ENCODE measurements around the gene GPR160. TPM values are rescaled to one million over a fixed set of nuclear protein-coding genes. Genes with fewer than 3 reads are reported as not detected.

Gene GPR160
- total and polyA plus RNA-seq, 10 donors = 17.1 to 52.2 (median 25.2) TPM

- DNase-seq = peak; percentile 63
- intact Hi-C loops (cut with DNase I; ENCODE audit: low total_unique reads) = no loop called here
- WGBS, 5 donors = 93 to 98% (median 94%) methylated on average over 18 of the region's 18 CpGs
These were observed 26.3 kb downstream of the GPR160 start for GRCh38 chr3:170064108-170064507.

GRCh38 chr3:170075441-170076091, 37.8 kb downstream of the GPR160 start:
- intact Hi-C loops (cut with DNase I; ENCODE audit: low total_unique reads) = no loop called here
- peaks cover 0 to 28% (median 0%) of the 10 kb centered on the region in 6 donors for H3K36me3 ChIP-seq
- peaks cover 0 to 16% (median 7%) of the 10 kb centered on the region in 8 donors for H3K9me3 ChIP-seq
- WGBS, 5 donors = 68 to 96% (median 82%) methylated on average over 4 of the region's 4 CpGs
- no peak overlapping the region for H3K4me3 ChIP-seq
- TF ChIP-seq POLR2AphosphoS5 (IDR thresholded peaks at IDR 0.05) = no peak
- TF ChIP-seq CTCF (IDR thresholded peaks at IDR 0.05 in 8 of 11, conservative IDR thresholded peaks at IDR 0.05 in 3 of 11) = no peak
- TF ChIP-seq POLR2A (IDR thresholded peaks at IDR 0.05) = no peak
- no peaks in the 10 kb centered on the region for H3K27me3 ChIP-seq (replicated peaks in 1 of 7)
- no peak overlapping the region for H3K27ac ChIP-seq
- no peak for DNase-seq
- H3K4me1 ChIP-seq = peaks cover 0 to 4% (median 2%) of the 10 kb centered on the region in 6 donors

More at GRCh38 chr3:170064108-170064507, 26.3 kb downstream of the GPR160 start:
- H3K27me3 ChIP-seq (replicated peaks in 1 of 7) = no peaks in the 10 kb centered on the region
- TF ChIP-seq CTCF (IDR thresholded peaks at IDR 0.05 in 8 of 11, conservative IDR thresholded peaks at IDR 0.05 in 3 of 11) (no peak), POLR2A (IDR thresholded peaks at IDR 0.05) (no peak), POLR2AphosphoS5 (IDR thresholded peaks at IDR 0.05) (no peak)
- H3K9me3 ChIP-seq = no peaks in the 10 kb centered on the region
- no peak overlapping the region for H3K27ac ChIP-seq
- H3K36me3 ChIP-seq = peaks cover 0 to 24% (median 5%) of the 10 kb centered on the region in 6 donors
- no peaks in the 10 kb centered on the region for H3K4me1 ChIP-seq
- H3K4me3 ChIP-seq = no peak overlapping the region

GRCh38 chr3:170076715-170077238, 39.0 kb downstream of the GPR160 start:
- WGBS, 5 donors = 76 to 78% (median 78%) methylated on average over 6 of the region's 6 CpGs
- Histone ChIP-seq H3K27ac (no peak overlapping the region), H3K36me3 (peaks cover 0 to 40% (median 0%) of the 10 kb centered on the region in 6 donors), H3K4me3 (no peak overlapping the region), H3K27me3 (replicated peaks in 1 of 7) (no peaks in the 10 kb centered on the region), H3K9me3 (peaks cover 0 to 8% (median 0%) of the 10 kb centered on the region in 8 donors), H3K4me1 (peaks cover 0 to 4% (median 2%) of the 10 kb centered on the region in 6 donors)
- intact Hi-C loops (cut with DNase I; ENCODE audit: low total_unique reads) = no loop called here
- DNase-seq = no peak
- TF ChIP-seq CTCF (IDR thresholded peaks at IDR 0.05 in 8 of 11, conservative IDR thresholded peaks at IDR 0.05 in 3 of 11) = no peak

GRCh38 chr3:170077361-170077760, 39.6 kb downstream of the GPR160 start:
- intact Hi-C loops (cut with DNase I; ENCODE audit: low total_unique reads) = no loop called here
- no peak for DNase-seq
- H3K4me1 ChIP-seq = peaks cover 0 to 4% (median 2%) of the 10 kb centered on the region in 6 donors
- H3K27ac ChIP-seq = no peak overlapping the region
- no peaks in the 10 kb centered on the region for H3K27me3 ChIP-seq (replicated peaks in 1 of 7)
- TF ChIP-seq POLR2A (IDR thresholded peaks at IDR 0.05) (no peak), CTCF (IDR thresholded peaks at IDR 0.05 in 8 of 11, conservative IDR thresholded peaks at IDR 0.05 in 3 of 11) (no peak), POLR2AphosphoS5 (IDR thresholded peaks at IDR 0.05) (no peak)
- H3K4me3 ChIP-seq = no peak overlapping the region
- peaks cover 0 to 4% (median 0%) of the 10 kb centered on the region in 8 donors for H3K9me3 ChIP-seq
- 78 to 84% (median 82%) methylated on average over 10 of the region's 10 CpGs for WGBS, 5 donors
- peaks cover 0 to 46% (median 0%) of the 10 kb centered on the region in 6 donors for H3K36me3 ChIP-seq

All from spleen (tissue), 11 donors.